PC-9 (cell line): ENCODE data around the gene CFAP20DC. TPM values are rescaled to one million over a fixed set of nuclear protein-coding genes. Genes with fewer than 3 reads are reported as not detected.

Experiments used
- BruUV-seq: library from RNA; stranded (reverse); fragments of 400-500 nt; replicated peaks from 2 replicates; lab custom pipeline; 2021; lab: Mats Ljungman, UMichigan
- CTCF ChIA-PET: fragments of 300-600 bp; sonication (Branson Sonifier 250); formaldehyde crosslinking; loops from one replicate; lab custom pipeline; 2022; ENCODE audit warnings: antibody characterized with exemption; lab: Charles Lee
- POLR2A ChIA-PET: fragments of 300-600 bp; sonication (Branson Sonifier 250); formaldehyde crosslinking; loops from one replicate; lab custom pipeline; 2022; ENCODE audit warnings: antibody characterized with exemption; ENCODE audit not compliant: unreplicated experiment; lab: Charles Lee
- DNase-seq, 2 experiments: peaks; one replicate each; pipeline versions ENCODE4 v3.0.0 to v3.0.0-alpha.2; 2015 to 2022; ENCODE audit warnings: mixed read lengths in 1 of 2
- H2AFZ ChIP-seq: fragments of 200-600 bp; sonication (generic); 2 replicates; pipeline ENCODE4 v1.8.1; 2017; ENCODE audit warnings: antibody characterized with exemption
- H3F3A ChIP-seq: fragments of 200-600 bp; sonication (generic); 2 replicates; pipeline ENCODE4 v1.8.1; 2017; ENCODE audit warnings: antibody characterized with exemption, mild to moderate bottlenecking, low read depth; ENCODE audit not compliant: insufficient read depth
- H3K27ac ChIP-seq: fragments of 200-600 bp; sonication (generic); 2 replicates; pipeline ENCODE4 v1.6.1; 2016; ENCODE audit warnings: mixed run types
- H3K27me3 ChIP-seq: fragments of 200-600 bp; sonication (generic); 2 replicates; pipeline ENCODE4 v1.6.1; 2016; ENCODE audit warnings: low read depth, mixed run types; ENCODE audit not compliant: insufficient read depth
- H3K36me3 ChIP-seq: fragments of 200-600 bp; sonication (generic); 2 replicates; pipeline ENCODE4 v1.6.1; 2016; ENCODE audit warnings: low read depth, mixed run types
- H3K4me1 ChIP-seq: fragments of 200-600 bp; sonication (generic); replicated peaks from 2 replicates; pipeline ENCODE4 v1.6.1; 2016; ENCODE audit warnings: mixed run types; ENCODE audit not compliant: insufficient read depth
- H3K4me2 ChIP-seq: fragments of 200-600 bp; sonication (generic); 2 replicates; pipeline ENCODE4 v1.6.1; 2017; ENCODE audit warnings: mixed run types
- H3K4me3 ChIP-seq: fragments of 200-600 bp; sonication (generic); 2 replicates; pipeline ENCODE4 v1.6.1; 2016; ENCODE audit warnings: mixed run types
- H3K79me2 ChIP-seq: fragments of 200-600 bp; sonication (generic); 2 replicates; pipeline ENCODE4 v1.6.1; 2017; ENCODE audit warnings: low read depth, mixed run types
- H3K9me2 ChIP-seq: fragments of 200-600 bp; sonication (generic); 2 replicates; pipeline ENCODE4 v1.8.1; 2017; ENCODE audit warnings: mild to moderate bottlenecking; ENCODE audit not compliant: insufficient read depth
- H3K9me3 ChIP-seq: fragments of 200-600 bp; sonication (generic); 2 replicates; pipeline ENCODE4 v1.8.1; 2016; ENCODE audit warnings: low read depth; ENCODE audit not compliant: insufficient read depth
- H4K20me1 ChIP-seq: fragments of 200-600 bp; sonication (generic); 2 replicates; pipeline ENCODE4 v1.8.1; 2017; ENCODE audit not compliant: insufficient read depth
- CTCF ChIP-seq: fragments of 200-600 bp; sonication (generic); conservative IDR thresholded peaks from 2 replicates; pipeline ENCODE4 v1.6.1; 2017; ENCODE audit warnings: mixed run types, antibody characterized with exemption, mild to moderate bottlenecking, moderate library complexity
- EZH2 ChIP-seq: fragments of 200-600 bp; sonication (generic); IDR thresholded peaks from 2 replicates; pipeline ENCODE4 v1.8.0; 2017; ENCODE audit warnings: antibody characterized with exemption, low read depth
- intact Hi-C: fragments of 100-400 bp; cut with micrococcal nuclease; formaldehyde crosslinking; loops from one replicate; pipeline ENCODE4 v1.10.0; 2022; ENCODE audit not compliant: unreplicated experiment
- total RNA-seq: library from RNA; stranded (reverse); gene quantifications from 2 replicates; pipeline ENCODE4 v1.2.3, GENCODE V29; 2021

The CFAP20DC gene
- total RNA-seq, 1 experiment from 2014 or later, result 6.7 TPM

GRCh38 chr3:58751235-58751634 lies 298.6 kb downstream of the CFAP20DC start:
- intact Hi-C loops, result no loop called here
- Histone ChIP-seq H3K4me3 (no peak overlapping the region), H3K9me2 (no peaks in the 10 kb centered on the region), H3K9me3 (no peaks in the 10 kb centered on the region), H3K36me3 (no peaks in the 10 kb centered on the region), H3K27ac (no peak overlapping the region), H3K4me2 (no peak overlapping the region), H3K4me1 (no peaks in the 10 kb centered on the region), H3K27me3 (no peaks in the 10 kb centered on the region), H2AFZ (no peak overlapping the region), H3F3A (no peaks in the 10 kb centered on the region), H4K20me1 (no peaks in the 10 kb centered on the region), H3K79me2 (no peaks in the 10 kb centered on the region)
- no peak for DNase-seq
- no TSS peak for BruUV-seq
- CTCF ChIA-PET, result no interaction called here
- POLR2A ChIA-PET, result no interaction called here
- TF ChIP-seq CTCF (no peak), EZH2 (no peak)

- Histone ChIP-seq H3K27me3 (no peaks in the 10 kb centered on the region), H3K9me2 (no peaks in the 10 kb centered on the region), H2AFZ (no peak overlapping the region), H3K4me2 (no peak overlapping the region), H3K9me3 (no peaks in the 10 kb centered on the region), H3K4me1 (no peaks in the 10 kb centered on the region), H3K4me3 (no peak overlapping the region), H3K79me2 (no peaks in the 10 kb centered on the region), H3K36me3 (no peaks in the 10 kb centered on the region), H4K20me1 (no peaks in the 10 kb centered on the region), H3K27ac (no peak overlapping the region), H3F3A (no peaks in the 10 kb centered on the region)
- DNase-seq, result no peak
- intact Hi-C loops, result no loop called here
- no TSS peak for BruUV-seq
- ChIA-PET POLR2A (no interaction called here), CTCF (no interaction called here)
- TF ChIP-seq EZH2 (no peak), CTCF (no peak)
Measured at GRCh38 chr3:58749948-58750347, 299.9 kb downstream of the CFAP20DC start.

- BruUV-seq, result no TSS peak
- no peak for DNase-seq
- H3K9me2 ChIP-seq, result no peaks in the 10 kb centered on the region
- no peaks in the 10 kb centered on the region for H3K79me2 ChIP-seq
- H3K4me3 ChIP-seq, result no peak overlapping the region
- no peaks in the 10 kb centered on the region for H3K9me3 ChIP-seq
- no peaks in the 10 kb centered on the region for H3K27me3 ChIP-seq
- H3F3A ChIP-seq, result no peaks in the 10 kb centered on the region
- ChIA-PET CTCF (no interaction called here), POLR2A (no interaction called here)
- no peak overlapping the region for H3K27ac ChIP-seq
- no peak overlapping the region for H2AFZ ChIP-seq
- no peak overlapping the region for H3K4me2 ChIP-seq
- no peaks in the 10 kb centered on the region for H3K4me1 ChIP-seq
- no peak for TF ChIP-seq EZH2
- no peaks in the 10 kb centered on the region for H4K20me1 ChIP-seq
- H3K36me3 ChIP-seq, result no peaks in the 10 kb centered on the region
- intact Hi-C loops, result no loop called here
Measured at GRCh38 chr3:58748024-58748423, 301.8 kb downstream of the CFAP20DC start.

GRCh38 chr3:58746758-58747157 lies 303.1 kb downstream of the CFAP20DC start:
- POLR2A ChIA-PET, result no interaction called here
- no peak for TF ChIP-seq EZH2
- TF ChIP-seq CTCF, result no peak

More at GRCh38 chr3:58746758-58747157, 303.1 kb downstream of the CFAP20DC start:
- H3K4me1 ChIP-seq, result no peaks in the 10 kb centered on the region
- no peaks in the 10 kb centered on the region for H3F3A ChIP-seq
- DNase-seq, result no peak
- CTCF ChIA-PET, result no interaction called here
- no peak overlapping the region for H3K4me2 ChIP-seq
- no peaks in the 10 kb centered on the region for H4K20me1 ChIP-seq
- H3K27ac ChIP-seq, result no peak overlapping the region
- intact Hi-C loops, result no loop called here
- H3K79me2 ChIP-seq, result no peaks in the 10 kb centered on the region
- BruUV-seq, result no TSS peak
- H3K9me2 ChIP-seq, result no peaks in the 10 kb centered on the region
- H3K4me3 ChIP-seq, result no peak overlapping the region
- no peaks in the 10 kb centered on the region for H3K9me3 ChIP-seq
- no peaks in the 10 kb centered on the region for H3K36me3 ChIP-seq
- no peak overlapping the region for H2AFZ ChIP-seq
- H3K27me3 ChIP-seq, result no peaks in the 10 kb centered on the region
